ENCODE data around the gene FGF22.

Gene FGF22

GRCh38 chr19:680287-681028 lies 40.8 kb downstream of the FGF22 start:
- DNase-seq (ENCODE audit: low spot score): peak; percentile 99
- H3K4me3 ChIP-seq: peak overlapping the region; percentile 88
- peak; percentile 22 for TF ChIP-seq CTCF (IDR thresholded peaks at IDR 0.05)
- H3K27ac ChIP-seq: peak overlapping the region; percentile 94 to 98

- DNase-seq (ENCODE audit: low spot score): peak; percentile 95
- H3K4me3 ChIP-seq: peak overlapping the region; percentile 88
- TF ChIP-seq CTCF (IDR thresholded peaks at IDR 0.05): no peak
These were observed 41.6 kb downstream of the FGF22 start for GRCh38 chr19:681029-682019.

GRCh38 chr19:682678-683320 lies 43.1 kb downstream of the FGF22 start:
- H3K4me3 ChIP-seq: no peak overlapping the region
- DNase-seq (ENCODE audit: low spot score): no peak
- peak overlapping the region in 1 of 2 donors; percentile 7 for H3K27ac ChIP-seq
- TF ChIP-seq CTCF (IDR thresholded peaks at IDR 0.05): no peak

More at GRCh38 chr19:681029-682019, 41.6 kb downstream of the FGF22 start:
- peak overlapping the region; percentile 94 to 98 for H3K27ac ChIP-seq

GRCh38 chr19:685454-685931 lies 45.8 kb downstream of the FGF22 start:
- DNase-seq (ENCODE audit: low spot score): no peak
- no peak overlapping the region for H3K4me3 ChIP-seq

GRCh38 chr19:686589-687297 lies 47.1 kb downstream of the FGF22 start:
- DNase-seq (ENCODE audit: low spot score): no peak
- no peak for TF ChIP-seq CTCF (IDR thresholded peaks at IDR 0.05)
- H3K4me3 ChIP-seq: no peak overlapping the region
- no peak overlapping the region for H3K27ac ChIP-seq

More at GRCh38 chr19:685454-685931, 45.8 kb downstream of the FGF22 start:
- no peak overlapping the region for H3K27ac ChIP-seq
- TF ChIP-seq CTCF (IDR thresholded peaks at IDR 0.05): no peak

GRCh38 chr19:687569-688166 lies 48.0 kb downstream of the FGF22 start:
- TF ChIP-seq CTCF (IDR thresholded peaks at IDR 0.05): no peak
- no peak overlapping the region for H3K4me3 ChIP-seq
- no peak overlapping the region for H3K27ac ChIP-seq
- no peak for DNase-seq (ENCODE audit: low spot score)

All from coronary artery (tissue), 2 donors.